Measurements from ENCODE around the gene TAS1R1.

The TAS1R1 gene

DNA sequence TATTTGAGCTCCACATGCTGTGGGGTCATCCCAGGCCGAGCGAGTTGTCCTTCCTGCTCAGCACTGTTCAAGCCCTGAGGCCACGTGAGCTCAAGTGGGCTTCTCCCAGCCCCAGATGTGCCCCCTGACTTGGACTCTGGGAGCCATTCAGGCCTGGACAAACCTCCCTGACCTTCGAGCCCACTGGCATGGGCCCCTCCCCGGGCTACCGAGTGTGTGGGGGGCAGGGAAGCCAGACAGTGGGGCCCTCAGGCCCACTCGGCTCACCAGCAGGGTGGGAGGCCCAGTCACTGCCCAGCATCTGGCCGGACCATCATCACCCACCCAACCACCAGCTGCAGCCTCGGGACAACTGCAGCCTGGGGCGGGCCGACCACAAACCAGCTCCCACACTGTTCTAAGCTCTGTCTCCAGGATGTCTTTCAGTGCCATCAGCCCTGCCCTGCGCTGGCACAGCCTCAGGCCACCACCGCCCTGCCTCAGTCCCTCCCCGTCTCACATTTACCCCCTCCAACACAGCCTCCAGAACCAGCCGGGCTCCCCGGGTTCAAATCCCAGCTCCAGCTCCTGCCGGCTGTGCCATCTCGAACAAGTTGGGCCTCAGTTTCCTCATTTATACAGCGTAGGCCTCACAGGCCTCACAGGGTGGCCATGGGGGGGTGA is 42.7 kb upstream of the TAS1R1 start:
- H3K9ac ChIP-seq (ENCODE audit: low read length) = no peak overlapping the region
- no peaks in the 10 kb centered on the region for H3F3A ChIP-seq (ENCODE audit: insufficient read depth)
- no peaks in the 10 kb centered on the region for H3K9me2 ChIP-seq (replicated peaks; ENCODE audit: insufficient read depth, low read length)
- no peaks in the 10 kb centered on the region for H3K9me3 ChIP-seq (ENCODE audit: insufficient read depth, low read length)
- no peak overlapping the region for H3K4me2 ChIP-seq (ENCODE audit: low read depth, low read length, poor library complexity, severe bottlenecking)
- TF ChIP-seq EZH2phosphoT487 (conservative IDR thresholded peaks at IDR 0.05; ENCODE audit: low read length) = no peak
- TF ChIP-seq, protein P1, sequence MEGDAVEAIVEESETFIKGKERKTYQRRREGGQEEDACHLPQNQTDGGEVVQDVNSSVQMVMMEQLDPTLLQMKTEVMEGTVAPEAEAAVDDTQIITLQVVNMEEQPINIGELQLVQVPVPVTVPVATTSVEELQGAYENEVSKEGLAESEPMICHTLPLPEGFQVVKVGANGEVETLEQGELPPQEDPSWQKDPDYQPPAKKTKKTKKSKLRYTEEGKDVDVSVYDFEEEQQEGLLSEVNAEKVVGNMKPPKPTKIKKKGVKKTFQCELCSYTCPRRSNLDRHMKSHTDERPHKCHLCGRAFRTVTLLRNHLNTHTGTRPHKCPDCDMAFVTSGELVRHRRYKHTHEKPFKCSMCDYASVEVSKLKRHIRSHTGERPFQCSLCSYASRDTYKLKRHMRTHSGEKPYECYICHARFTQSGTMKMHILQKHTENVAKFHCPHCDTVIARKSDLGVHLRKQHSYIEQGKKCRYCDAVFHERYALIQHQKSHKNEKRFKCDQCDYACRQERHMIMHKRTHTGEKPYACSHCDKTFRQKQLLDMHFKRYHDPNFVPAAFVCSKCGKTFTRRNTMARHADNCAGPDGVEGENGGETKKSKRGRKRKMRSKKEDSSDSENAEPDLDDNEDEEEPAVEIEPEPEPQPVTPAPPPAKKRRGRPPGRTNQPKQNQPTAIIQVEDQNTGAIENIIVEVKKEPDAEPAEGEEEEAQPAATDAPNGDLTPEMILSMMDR (IDR thresholded peaks at IDR 0.05; ENCODE audit: insufficient read depth, low read length, poor library complexity, severe bottlenecking) = no peak
- H3K79me2 ChIP-seq (ENCODE audit: insufficient read depth, low read length) = no peaks in the 10 kb centered on the region
- H3K27ac ChIP-seq (ENCODE audit: low read depth, low read length) = no peak overlapping the region
- no peaks in the 10 kb centered on the region for H4K20me1 ChIP-seq (ENCODE audit: low read depth, low read length)
- no peak overlapping the region for H2AFZ ChIP-seq (ENCODE audit: low read depth, low read length, severe bottlenecking)
- no peaks in the 10 kb centered on the region for H3K27me3 ChIP-seq (ENCODE audit: low read length)
- no peak overlapping the region for H3K4me3 ChIP-seq (ENCODE audit: insufficient read depth, low read length, poor library complexity, severe bottlenecking)
- H3K36me3 ChIP-seq (ENCODE audit: low read length) = no peaks in the 10 kb centered on the region

DNA sequence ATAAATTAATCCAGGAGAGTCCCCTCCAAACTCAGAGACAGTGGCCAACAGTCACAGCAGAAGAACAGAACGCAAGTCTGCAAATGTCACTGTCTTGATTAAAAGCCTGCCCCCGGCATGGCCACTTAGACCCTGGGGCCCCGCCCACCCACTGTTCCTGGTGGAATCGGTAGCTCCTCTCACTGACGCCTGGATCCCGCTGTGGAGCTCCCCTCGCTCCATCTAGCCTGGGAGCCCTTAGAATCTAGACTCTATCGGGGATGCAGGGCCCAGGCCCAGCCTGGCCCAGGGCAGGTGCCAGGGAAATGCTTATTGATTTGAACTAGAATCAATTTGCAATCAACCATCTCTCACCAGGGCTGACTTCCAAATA is 42.2 kb upstream of the TAS1R1 start:
- TF ChIP-seq EZH2phosphoT487 (conservative IDR thresholded peaks at IDR 0.05; ENCODE audit: low read length) = no peak
- TF ChIP-seq, protein P1 (IDR thresholded peaks at IDR 0.05; ENCODE audit: insufficient read depth, low read length, poor library complexity, severe bottlenecking) = no peak
- no peaks in the 10 kb centered on the region for H4K20me1 ChIP-seq (ENCODE audit: low read depth, low read length)
- no peak overlapping the region for H3K27ac ChIP-seq (ENCODE audit: low read depth, low read length)

DNA sequence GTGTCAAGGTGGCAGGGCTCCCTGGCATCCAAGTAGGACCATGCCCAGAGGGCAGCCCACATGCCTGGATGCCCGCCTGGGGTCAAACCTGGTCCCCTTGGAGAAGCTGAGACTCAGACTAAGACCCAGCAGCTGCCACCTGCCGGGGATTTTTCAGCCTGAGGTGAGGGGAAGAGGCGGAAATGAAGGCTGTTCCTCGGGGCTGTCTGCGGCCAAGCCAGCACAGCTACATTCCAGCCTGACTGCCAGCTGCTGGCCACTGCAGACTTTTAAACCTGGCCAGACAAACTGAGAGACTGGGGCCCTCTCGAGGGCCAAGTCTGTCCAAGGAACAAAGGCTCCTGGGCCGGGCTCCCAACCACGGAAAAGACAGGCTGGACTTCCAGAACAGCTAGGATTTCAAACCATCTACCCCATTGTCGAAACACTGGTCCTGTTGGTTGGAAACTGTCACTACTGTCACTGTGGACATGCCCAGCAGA is 41.7 kb upstream of the TAS1R1 start:
- H3K27ac ChIP-seq (ENCODE audit: low read depth, low read length) = no peak overlapping the region
- H4K20me1 ChIP-seq (ENCODE audit: low read depth, low read length) = no peaks in the 10 kb centered on the region
- no peak overlapping the region for H3K4me3 ChIP-seq (ENCODE audit: insufficient read depth, low read length, poor library complexity, severe bottlenecking)
- H3F3A ChIP-seq (ENCODE audit: insufficient read depth) = no peaks in the 10 kb centered on the region
- H3K36me3 ChIP-seq (ENCODE audit: low read length) = no peaks in the 10 kb centered on the region
- no peaks in the 10 kb centered on the region for H3K27me3 ChIP-seq (ENCODE audit: low read length)
- H3K9ac ChIP-seq (ENCODE audit: low read length) = no peak overlapping the region
- no peaks in the 10 kb centered on the region for H3K9me3 ChIP-seq (ENCODE audit: insufficient read depth, low read length)
- H3K4me2 ChIP-seq (ENCODE audit: low read depth, low read length, poor library complexity, severe bottlenecking) = no peak overlapping the region
- TF ChIP-seq EZH2phosphoT487 (conservative IDR thresholded peaks at IDR 0.05; ENCODE audit: low read length) = no peak
- TF ChIP-seq, protein P1 (IDR thresholded peaks at IDR 0.05; ENCODE audit: insufficient read depth, low read length, poor library complexity, severe bottlenecking) = no peak
- no peaks in the 10 kb centered on the region for H3K79me2 ChIP-seq (ENCODE audit: insufficient read depth, low read length)
- H2AFZ ChIP-seq (ENCODE audit: low read depth, low read length, severe bottlenecking) = no peak overlapping the region
- no peaks in the 10 kb centered on the region for H3K9me2 ChIP-seq (replicated peaks; ENCODE audit: insufficient read depth, low read length)

More for the DNA sequence above, 42.2 kb upstream of the TAS1R1 start:
- H3K79me2 ChIP-seq (ENCODE audit: insufficient read depth, low read length) = no peaks in the 10 kb centered on the region
- no peak overlapping the region for H3K4me2 ChIP-seq (ENCODE audit: low read depth, low read length, poor library complexity, severe bottlenecking)
- no peaks in the 10 kb centered on the region for H3K27me3 ChIP-seq (ENCODE audit: low read length)
- no peaks in the 10 kb centered on the region for H3K9me2 ChIP-seq (replicated peaks; ENCODE audit: insufficient read depth, low read length)
- H3K9me3 ChIP-seq (ENCODE audit: insufficient read depth, low read length) = no peaks in the 10 kb centered on the region
- H2AFZ ChIP-seq (ENCODE audit: low read depth, low read length, severe bottlenecking) = no peak overlapping the region
- H3K4me3 ChIP-seq (ENCODE audit: insufficient read depth, low read length, poor library complexity, severe bottlenecking) = no peak overlapping the region
- H3K9ac ChIP-seq (ENCODE audit: low read length) = no peak overlapping the region
- no peaks in the 10 kb centered on the region for H3F3A ChIP-seq (ENCODE audit: insufficient read depth)
- H3K36me3 ChIP-seq (ENCODE audit: low read length) = no peaks in the 10 kb centered on the region
